Stimulated activated CD4-positive, alpha-beta T cell treated with anti-CD3 and anti-CD28 coated beads, Interleukin-1b, Interleukin-23, amount 100 ng/mL, for 48 hours (primary cell): ENCODE measurements around the gene APOBEC2.

ENCODE experiments used
- DNase-seq: peaks from one replicate; pipeline ENCODE4 v3.0.0-alpha.2; 2020

Gene APOBEC2

GRCh38 chr6:41092421-41093140 lies 39.6 kb downstream of the APOBEC2 start:
- DNase-seq = no peak

GRCh38 chr6:41093729-41094128 lies 40.7 kb downstream of the APOBEC2 start:
- no peak for DNase-seq

- DNase-seq = no peak
Measured at GRCh38 chr6:41097467-41098090, 44.6 kb downstream of the APOBEC2 start.

- DNase-seq = no peak
Measured at GRCh38 chr6:41098366-41098765, 45.4 kb downstream of the APOBEC2 start.

GRCh38 chr6:41100871-41101287 lies 47.9 kb downstream of the APOBEC2 start:
- no peak for DNase-seq

GRCh38 chr6:41103847-41104246 lies 50.8 kb downstream of the APOBEC2 start:
- no peak for DNase-seq

- DNase-seq = no peak
Measured at GRCh38 chr6:41111017-41111416, 58.0 kb downstream of the APOBEC2 start.
